T-helper 17 cell (primary cell): ENCODE data around the gene SELENOM. TPM values are rescaled to one million over a fixed set of nuclear protein-coding genes. Genes with fewer than 3 reads are reported as not detected.

Experiments used
- ATAC-seq: fragments of 150-1000 bp; cut with Tn5 transposase; 2 replicates; pipeline ENCODE4 v1.10.0; 2021; ENCODE audit warnings: mild to moderate bottlenecking, moderate library complexity
- DNase-seq, 3 donors: peaks; one replicate each; pipeline versions ENCODE4 v3.0.0 to v3.0.0-alpha.2; 2020 to 2021
- H3K9me3 ChIP-seq: one replicate; pipeline ENCODE4 v1.7.0; 2013; ENCODE audit warnings: low read length, mild to moderate bottlenecking; ENCODE audit not compliant: control insufficient read depth, poor library complexity, severe bottlenecking
- H3K27ac Mint-ChIP-seq: one replicate; pipeline ENCODE4 v1.8.0; 2022; ENCODE audit warnings: mild to moderate bottlenecking, moderate library complexity, mixed read lengths
- H3K27me3 Mint-ChIP-seq: one replicate; pipeline ENCODE4 v1.8.0; 2022; ENCODE audit warnings: mixed read lengths
- H3K36me3 Mint-ChIP-seq: one replicate; pipeline ENCODE4 v1.8.0; 2022; ENCODE audit warnings: low read depth, mixed read lengths
- H3K4me1 Mint-ChIP-seq: one replicate; pipeline ENCODE4 v1.8.0; 2022; ENCODE audit warnings: mild to moderate bottlenecking, mixed read lengths
- H3K4me3 Mint-ChIP-seq: one replicate; pipeline ENCODE4 v1.8.0; 2022; ENCODE audit warnings: mild to moderate bottlenecking, moderate library complexity, mixed read lengths
- total RNA-seq, 4 donors: library from RNA in 2 of 4; stranded (reverse) in 2 of 4; gene quantifications; one replicate each; pipeline ENCODE4 v1.2.3 and lab custom pipeline; 2022 to 2026

The SELENOM gene
- total RNA-seq, 2 donors from 2014 or later: 33.2 to 54.8 TPM

DNA sequence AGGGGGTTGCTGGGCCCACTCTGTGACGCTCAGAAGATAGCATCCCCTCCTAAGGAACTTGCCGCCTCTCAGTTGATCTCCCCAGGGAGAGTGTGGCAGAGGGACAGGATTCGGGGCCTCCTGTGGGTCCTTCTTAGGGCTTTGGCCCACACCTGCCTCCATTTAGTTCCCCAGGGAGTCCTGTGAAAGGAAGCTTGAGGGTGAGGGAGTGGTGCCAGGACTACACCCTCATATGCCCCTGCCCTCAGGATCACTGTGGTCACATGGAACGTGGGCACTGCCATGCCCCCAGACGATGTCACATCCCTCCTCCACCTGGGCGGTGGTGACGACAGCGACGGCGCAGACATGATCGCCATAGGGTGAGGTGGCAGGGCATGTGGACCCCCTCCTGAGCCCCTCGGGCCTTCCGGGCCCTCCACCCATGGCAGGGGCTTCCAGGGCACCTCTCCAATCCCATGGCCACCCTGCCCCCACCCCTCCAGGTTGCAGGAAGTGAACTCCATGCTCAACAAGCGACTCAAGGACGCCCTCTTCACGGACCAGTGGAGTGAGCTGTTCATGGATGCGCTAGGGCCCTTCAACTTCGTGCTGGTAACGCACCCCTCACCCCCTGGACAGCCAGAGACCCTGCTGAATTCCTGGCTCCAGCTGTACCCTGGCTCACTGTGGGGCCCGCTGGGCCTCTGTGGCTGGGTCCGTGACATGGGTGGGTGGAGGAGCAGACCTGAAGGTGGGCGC is 18.9 kb upstream of the SELENOM start:
- Mint-ChIP-seq H3K36me3 (no peaks in the 10 kb centered on the region), H3K27ac (no peak overlapping the region)

DNA sequence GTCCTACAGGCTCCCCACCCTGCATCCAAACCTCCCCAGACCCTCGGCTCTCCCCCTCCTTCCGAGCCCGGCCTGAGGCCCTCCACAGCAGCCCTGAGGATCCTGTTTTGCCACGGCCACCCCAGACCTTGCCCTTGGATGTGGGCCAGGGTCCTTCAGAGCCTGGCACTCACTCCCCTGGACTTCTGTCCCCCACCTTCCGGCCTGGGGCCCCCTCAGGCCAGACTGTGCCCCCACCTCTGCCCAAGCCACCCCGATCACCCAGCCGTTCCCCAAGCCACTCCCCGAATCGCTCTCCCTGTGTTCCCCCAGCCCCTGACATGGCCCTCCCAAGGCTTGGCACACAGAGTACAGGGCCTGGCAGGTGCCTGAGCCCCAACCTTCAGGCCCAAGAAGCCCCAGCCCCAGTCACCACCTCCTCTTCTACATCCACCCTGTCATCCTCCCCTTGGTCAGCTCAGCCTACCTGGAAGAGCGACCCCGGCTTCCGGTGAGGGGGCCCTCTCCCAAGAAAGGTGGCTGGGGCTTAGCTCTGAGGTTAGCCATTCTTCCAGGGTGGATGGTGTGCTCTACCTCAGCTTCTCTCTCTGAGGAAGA is 18.3 kb upstream of the SELENOM start:
- peaks cover 6% of the 10 kb centered on the region for H3K4me1 Mint-ChIP-seq
- H3K9me3 ChIP-seq: no peaks in the 10 kb centered on the region
- H3K27me3 Mint-ChIP-seq: no peaks in the 10 kb centered on the region
- H3K27ac Mint-ChIP-seq: no peak overlapping the region
- ATAC-seq (no peak), DNase-seq (no peak)
- no peak overlapping the region for H3K4me3 Mint-ChIP-seq
- no peaks in the 10 kb centered on the region for H3K36me3 Mint-ChIP-seq

More for the DNA sequence above, 18.9 kb upstream of the SELENOM start:
- DNase-seq (no peak), ATAC-seq (no peak)
- Mint-ChIP-seq H3K4me1 (peaks cover 6% of the 10 kb centered on the region), H3K4me3 (no peak overlapping the region), H3K27me3 (no peaks in the 10 kb centered on the region)
- H3K9me3 ChIP-seq: no peaks in the 10 kb centered on the region

DNA sequence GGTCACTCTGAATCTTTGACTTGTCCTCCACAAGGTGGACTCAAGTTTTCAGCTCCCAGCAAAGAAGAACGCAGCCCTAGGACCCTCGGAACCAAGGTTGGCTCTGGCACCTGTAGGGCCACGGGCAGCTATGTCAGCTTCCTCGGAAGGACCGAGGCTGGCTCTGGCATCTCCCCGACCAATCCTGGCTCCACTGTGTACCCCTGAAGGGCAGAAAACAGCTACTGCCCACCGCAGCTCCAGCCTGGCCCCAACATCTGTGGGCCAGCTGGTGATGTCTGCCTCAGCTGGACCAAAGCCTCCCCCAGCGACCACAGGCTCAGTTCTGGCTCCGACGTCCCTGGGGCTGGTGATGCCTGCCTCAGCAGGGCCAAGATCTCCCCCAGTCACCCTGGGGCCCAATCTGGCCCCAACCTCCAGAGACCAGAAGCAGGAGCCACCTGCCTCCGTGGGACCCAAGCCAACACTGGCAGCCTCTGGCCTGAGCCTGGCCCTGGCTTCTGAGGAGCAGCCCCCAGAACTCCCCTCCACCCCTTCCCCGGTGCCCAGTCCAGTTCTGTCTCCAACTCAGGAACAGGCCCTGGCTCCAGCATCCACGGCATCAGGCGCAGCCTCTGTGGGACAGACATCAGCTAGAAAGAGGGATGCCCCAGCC is 17.6 kb upstream of the SELENOM start:
- ATAC-seq: no peak
- H3K4me3 Mint-ChIP-seq: no peak overlapping the region
- no peak overlapping the region for H3K27ac Mint-ChIP-seq
- H3K9me3 ChIP-seq: no peaks in the 10 kb centered on the region
- DNase-seq: no peak
- no peaks in the 10 kb centered on the region for H3K27me3 Mint-ChIP-seq
- no peaks in the 10 kb centered on the region for H3K36me3 Mint-ChIP-seq
- peaks cover 6% of the 10 kb centered on the region for H3K4me1 Mint-ChIP-seq

DNA sequence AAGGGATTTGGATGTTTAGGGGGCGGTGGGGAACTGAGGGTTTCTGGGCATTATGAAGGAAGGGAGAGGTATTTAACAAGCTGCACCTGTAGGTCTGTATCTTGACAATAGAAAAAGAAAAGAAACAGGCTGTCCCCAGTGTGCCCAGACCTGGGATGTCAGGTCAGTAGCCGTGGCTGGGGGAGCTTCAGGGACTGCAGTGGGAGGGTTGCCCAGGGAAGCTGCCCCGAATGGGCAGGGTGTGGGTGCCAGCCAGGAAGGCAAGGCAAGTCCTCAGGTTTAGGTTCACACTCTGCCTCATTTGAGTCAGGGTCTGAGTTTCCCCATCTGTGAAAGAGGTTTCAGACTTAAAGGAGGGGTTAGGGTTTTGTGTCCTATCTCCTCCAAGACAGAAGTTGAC is 16.9 kb upstream of the SELENOM start:
- H3K27me3 Mint-ChIP-seq: no peaks in the 10 kb centered on the region
- H3K27ac Mint-ChIP-seq: no peak overlapping the region
- peaks cover 6% of the 10 kb centered on the region for H3K4me1 Mint-ChIP-seq
- ATAC-seq: no peak
- no peaks in the 10 kb centered on the region for H3K36me3 Mint-ChIP-seq
- DNase-seq: no peak
- H3K9me3 ChIP-seq: no peaks in the 10 kb centered on the region
- H3K4me3 Mint-ChIP-seq: no peak overlapping the region

DNA sequence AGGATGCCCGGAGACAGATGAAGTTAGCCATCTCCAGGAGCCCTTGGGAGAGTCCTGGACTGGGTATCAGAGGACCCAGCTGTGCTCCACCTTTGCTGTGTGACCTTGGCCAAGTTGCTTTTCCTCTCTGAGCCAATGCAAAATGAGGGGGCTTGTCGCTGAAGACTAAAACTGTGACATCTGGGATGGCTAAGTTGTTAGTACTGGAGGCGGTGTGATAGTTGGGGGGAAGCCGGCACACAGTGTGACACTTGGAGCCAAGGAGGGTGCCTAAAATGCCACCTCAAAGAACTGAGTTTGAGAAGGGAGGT is 15.9 kb upstream of the SELENOM start:
- no peaks in the 10 kb centered on the region for H3K36me3 Mint-ChIP-seq
- no peaks in the 10 kb centered on the region for H3K9me3 ChIP-seq
- H3K4me1 Mint-ChIP-seq: peaks cover 6% of the 10 kb centered on the region
- no peak overlapping the region for H3K27ac Mint-ChIP-seq
- no peaks in the 10 kb centered on the region for H3K27me3 Mint-ChIP-seq
- DNase-seq (no peak), ATAC-seq (no peak)
- H3K4me3 Mint-ChIP-seq: no peak overlapping the region

DNA sequence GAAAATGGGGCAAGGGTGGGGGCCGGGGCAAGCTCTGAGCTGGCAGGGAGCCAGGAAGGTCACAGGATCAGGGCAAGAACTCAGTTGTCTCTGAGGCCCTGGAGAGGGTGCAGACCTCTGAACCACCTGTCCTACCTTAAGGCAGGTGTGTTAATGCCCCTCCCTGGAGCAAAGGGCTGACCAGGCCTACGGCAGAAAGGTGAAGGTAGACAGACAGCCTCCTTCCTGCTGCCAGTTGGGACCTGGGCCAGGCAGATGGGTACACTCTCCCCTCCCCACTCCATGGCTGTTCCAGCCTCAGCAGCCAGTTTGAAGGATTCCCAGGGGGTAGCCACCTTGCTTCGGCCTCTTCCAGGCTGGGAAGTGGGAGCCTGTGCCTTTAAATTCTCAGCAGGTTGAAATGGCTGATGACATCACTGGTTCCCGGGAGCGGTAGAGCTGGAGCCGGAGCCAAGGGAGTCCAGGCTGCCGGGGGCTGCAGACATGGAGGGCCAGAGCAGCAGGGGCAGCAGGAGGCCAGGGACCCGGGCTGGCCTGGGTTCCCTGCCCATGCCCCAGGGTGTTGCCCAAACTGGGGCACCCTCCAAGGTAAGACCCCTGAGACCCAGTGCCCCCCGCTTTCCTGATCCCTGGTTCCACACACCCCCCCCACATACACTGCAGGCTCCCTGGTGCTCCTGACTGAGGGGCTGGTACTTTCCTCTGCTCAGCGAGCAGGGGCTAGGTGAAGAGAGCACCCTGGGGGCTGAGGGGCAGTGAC is 15.3 kb upstream of the SELENOM start, which contains the start of gene INPP5J:
INPP5J (plus strand) TSS at position 435 of the 760 bp plus-strand sequence; CDS start at position 484, 49 bp downstream.
- peak within 1 kb of the TSS; percentile 62 for H3K27ac Mint-ChIP-seq
- no peaks in the 10 kb centered on the region for H3K36me3 Mint-ChIP-seq
- no peaks in the 10 kb centered on the region for H3K27me3 Mint-ChIP-seq
- no peaks in the 10 kb centered on the region for H3K9me3 ChIP-seq
- peaks cover 3% of the 10 kb centered on the region for H3K4me1 Mint-ChIP-seq
- no peak for DNase-seq
- peak within 1 kb of the TSS; percentile 49 for H3K4me3 Mint-ChIP-seq
- no peak for ATAC-seq

DNA sequence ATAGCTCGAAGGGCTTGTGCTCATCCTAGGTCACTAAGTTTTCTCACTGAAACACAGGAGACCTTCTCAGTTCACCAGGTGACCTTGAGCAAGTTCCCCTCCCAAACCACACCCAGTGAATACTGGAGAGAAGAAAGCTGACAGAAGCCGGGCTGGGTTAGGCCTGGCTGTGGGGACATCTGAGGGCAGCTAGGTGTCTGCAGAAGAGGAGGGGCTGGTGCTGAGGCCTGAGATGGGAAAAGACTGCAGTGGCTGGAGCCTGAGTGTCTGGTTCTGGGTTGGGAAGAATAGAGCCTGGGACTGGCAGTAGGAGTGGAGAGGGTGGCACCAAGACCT is 14.8 kb upstream of the SELENOM start:
- no peak for ATAC-seq
- no peaks in the 10 kb centered on the region for H3K9me3 ChIP-seq
- DNase-seq: no peak
- peaks cover under 1% of the 10 kb centered on the region for H3K4me1 Mint-ChIP-seq
- H3K27ac Mint-ChIP-seq: peak overlapping the region; percentile 62
- no peaks in the 10 kb centered on the region for H3K27me3 Mint-ChIP-seq
- H3K36me3 Mint-ChIP-seq: no peaks in the 10 kb centered on the region
- peak overlapping the region; percentile 49 for H3K4me3 Mint-ChIP-seq

DNA sequence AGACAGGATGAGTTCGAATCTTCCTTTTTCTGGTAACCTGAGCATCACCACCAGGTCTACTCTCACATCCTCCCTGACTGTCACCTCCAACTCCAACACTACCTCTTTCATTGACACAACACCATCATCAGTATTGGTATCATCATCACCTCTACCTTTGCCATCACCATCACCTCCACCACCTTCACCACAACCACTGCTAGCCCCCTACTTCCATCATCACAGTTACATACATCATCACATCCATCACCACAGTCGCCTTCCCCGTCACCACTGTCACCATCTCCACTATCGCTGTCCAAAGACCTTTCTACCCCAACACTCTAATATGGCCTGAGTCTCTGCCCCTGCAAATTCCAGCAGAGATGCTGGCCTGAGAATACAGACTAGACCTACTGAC is 14.0 kb upstream of the SELENOM start:
- Mint-ChIP-seq H3K36me3 (no peaks in the 10 kb centered on the region), H3K27me3 (no peaks in the 10 kb centered on the region)

DNA sequence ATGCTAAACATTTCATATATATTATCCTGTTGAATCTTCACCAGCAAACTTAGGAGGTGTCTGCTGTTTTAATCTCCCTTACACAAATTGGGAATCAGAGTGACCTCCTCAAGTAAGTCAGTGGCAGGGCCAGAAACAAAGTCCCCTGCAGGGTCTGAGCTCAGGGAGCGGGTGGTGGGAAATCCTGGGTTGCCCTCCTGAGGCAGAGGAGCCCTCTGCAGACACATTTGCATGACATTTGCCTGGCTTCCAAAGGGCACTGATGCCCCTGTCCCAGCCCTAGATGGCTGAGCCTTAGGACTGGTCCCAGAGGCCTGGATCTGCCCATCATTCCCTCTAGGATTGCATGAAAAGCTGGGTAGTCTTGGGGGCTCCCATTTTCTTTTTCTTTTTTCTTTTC is 13.3 kb upstream of the SELENOM start:
- DNase-seq: no peak
- Mint-ChIP-seq H3K4me3 (no peak overlapping the region), H3K36me3 (no peaks in the 10 kb centered on the region), H3K4me1 (no peaks in the 10 kb centered on the region), H3K27ac (peak overlapping the region; percentile 82), H3K27me3 (no peaks in the 10 kb centered on the region)
- no peaks in the 10 kb centered on the region for H3K9me3 ChIP-seq
- no peak for ATAC-seq

More for the DNA sequence above, 14.0 kb upstream of the SELENOM start:
- H3K4me1 Mint-ChIP-seq: no peaks in the 10 kb centered on the region
- ATAC-seq (no peak), DNase-seq (no peak)
- no peak overlapping the region for H3K27ac Mint-ChIP-seq
- H3K9me3 ChIP-seq: no peaks in the 10 kb centered on the region
- no peak overlapping the region for H3K4me3 Mint-ChIP-seq

DNA sequence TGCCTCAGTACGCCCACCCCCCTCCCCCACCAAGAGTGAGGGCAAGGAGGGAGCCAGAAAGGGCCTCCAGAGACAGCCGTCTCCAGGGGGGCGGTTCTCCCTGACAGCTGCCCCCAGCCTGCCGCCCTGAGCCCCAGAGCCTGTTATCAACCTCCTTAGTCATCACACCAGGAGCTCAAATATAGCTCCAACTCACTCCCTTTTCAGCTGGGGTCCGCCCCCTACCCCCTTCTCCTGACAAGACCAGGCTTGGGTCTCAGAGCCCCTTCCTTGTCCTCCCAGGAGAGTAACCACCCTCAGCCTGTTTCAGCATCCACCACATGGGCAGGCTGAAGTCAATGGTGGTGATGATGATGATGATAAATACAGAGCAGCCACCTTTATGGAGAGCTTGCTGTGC is 12.9 kb upstream of the SELENOM start:
- no peak overlapping the region for H3K4me3 Mint-ChIP-seq
- peak overlapping the region; percentile 82 for H3K27ac Mint-ChIP-seq
- H3K36me3 Mint-ChIP-seq: no peaks in the 10 kb centered on the region
- H3K4me1 Mint-ChIP-seq: no peaks in the 10 kb centered on the region
- no peak for ATAC-seq
- no peaks in the 10 kb centered on the region for H3K9me3 ChIP-seq
- H3K27me3 Mint-ChIP-seq: no peaks in the 10 kb centered on the region
- DNase-seq: no peak

DNA sequence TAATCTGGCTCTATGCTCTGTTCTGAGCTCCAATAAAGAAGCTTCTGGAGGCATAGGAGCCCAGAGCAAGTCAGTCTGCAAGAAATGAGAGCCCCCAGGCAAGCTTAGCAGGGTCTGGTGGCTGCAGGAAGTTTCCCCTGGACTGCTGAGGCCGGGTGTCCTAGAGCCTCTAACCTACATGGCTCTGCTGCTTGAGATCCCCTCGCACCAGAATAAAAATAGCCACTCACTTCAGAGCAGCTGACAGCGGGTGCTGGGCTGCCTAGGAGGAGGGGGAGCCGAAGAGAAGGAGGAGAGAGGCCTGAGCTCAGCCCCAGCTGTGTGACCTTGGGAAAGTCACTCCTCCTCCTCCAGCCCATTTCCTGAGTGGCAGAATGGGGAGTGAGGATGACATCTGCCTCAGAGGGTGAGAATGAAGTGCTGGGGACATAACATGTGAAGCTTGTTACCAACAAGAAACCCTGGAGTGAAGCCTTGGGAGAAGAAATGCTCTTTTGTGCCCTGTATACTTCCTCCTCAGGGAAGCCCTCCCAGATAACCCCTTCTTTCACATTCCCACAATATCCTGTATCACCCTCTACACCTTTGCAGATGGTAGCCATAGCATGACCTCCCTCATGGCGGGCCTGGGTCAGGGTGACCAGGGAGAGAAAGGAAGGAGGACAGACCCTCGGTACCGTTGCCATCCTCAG is 11.8 kb upstream of the SELENOM start:
- Mint-ChIP-seq H3K4me3 (no peak overlapping the region), H3K27me3 (no peaks in the 10 kb centered on the region), H3K27ac (peak overlapping the region; percentile 82), H3K36me3 (no peaks in the 10 kb centered on the region), H3K4me1 (no peaks in the 10 kb centered on the region)
- ATAC-seq (no peak), DNase-seq (no peak)
- H3K9me3 ChIP-seq: no peaks in the 10 kb centered on the region

DNA sequence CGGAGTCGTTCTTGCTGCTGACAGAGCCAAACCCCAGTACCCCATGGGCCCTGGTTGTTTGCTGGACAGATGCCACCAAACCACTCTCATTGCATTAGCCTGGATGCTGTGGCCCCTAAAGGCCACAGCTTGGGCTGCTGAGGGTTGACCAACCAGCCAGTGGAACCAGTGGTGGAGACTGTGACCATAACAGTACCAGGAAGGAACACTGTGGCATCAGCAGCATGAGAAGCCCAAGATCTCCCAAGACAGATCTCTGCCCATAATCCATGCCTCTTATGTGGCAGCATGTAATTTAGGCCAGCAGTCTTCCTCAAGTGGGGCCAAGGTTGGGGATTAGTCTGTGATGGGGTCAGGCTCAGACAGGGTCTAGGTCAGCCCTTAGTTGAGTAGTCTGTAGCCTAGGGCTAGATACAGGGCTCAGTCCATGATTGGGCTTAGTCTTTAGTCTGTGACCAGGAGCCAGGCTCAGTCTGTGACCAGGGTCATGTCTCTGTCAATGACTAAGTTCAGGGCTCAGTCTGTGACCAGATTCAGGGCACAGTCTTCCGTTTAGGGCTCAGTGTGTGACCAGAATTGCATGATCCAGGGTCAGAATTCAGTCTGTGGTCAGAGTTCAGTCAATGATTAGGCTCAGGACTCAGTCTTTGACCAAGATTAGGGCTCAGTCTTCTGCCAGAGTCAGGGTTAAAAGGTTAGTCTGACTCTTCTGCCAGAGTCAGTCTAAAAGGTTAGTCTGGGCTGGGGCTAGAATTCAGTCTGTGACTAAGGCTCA is 10.9 kb upstream of the SELENOM start:
- DNase-seq: no peak
- no peaks in the 10 kb centered on the region for H3K4me1 Mint-ChIP-seq
- no peaks in the 10 kb centered on the region for H3K36me3 Mint-ChIP-seq
- no peak overlapping the region for H3K27ac Mint-ChIP-seq
- no peak for ATAC-seq
- H3K9me3 ChIP-seq: no peaks in the 10 kb centered on the region
- no peak overlapping the region for H3K4me3 Mint-ChIP-seq
- no peaks in the 10 kb centered on the region for H3K27me3 Mint-ChIP-seq
